Tibial nerve (tissue), 4 donors: Measurements from ENCODE around the gene MAGI1. TPM values are rescaled to one million over a fixed set of nuclear protein-coding genes. Genes with fewer than 3 reads are reported as not detected.

Experiments
- DNase-seq, 2 donors: peaks; one replicate each; pipeline ENCODE4 v3.0.0-alpha.2; 2019; ENCODE audit warnings: low spot score in 2 of 2
- H3K27ac ChIP-seq, 4 donors: fragments of 200-600 bp; sonication (generic) in 3 of 4; one replicate each; pipeline ENCODE4 v1.5.1; 2017 to 2019; ENCODE audit warnings: mild to moderate bottlenecking in 1 of 4
- H3K27me3 ChIP-seq, 2 donors: fragments of 200-600 bp; sonication (generic) in 1 of 2; one replicate each; pipeline versions ENCODE4 v1.5.1 to v1.6.0; 2017 to 2019
- H3K36me3 ChIP-seq, 3 donors: fragments of 200-600 bp; sonication (generic); one replicate each; pipeline ENCODE4 v1.5.1; 2018 to 2019
- H3K4me1 ChIP-seq, 4 donors: fragments of 200-600 bp; sonication (generic) in 3 of 4; one replicate each; pipeline ENCODE4 v1.5.1; 2017 to 2019
- H3K4me3 ChIP-seq, 4 donors: fragments of 200-600 bp; sonication (generic) in 3 of 4; one replicate each; pipeline ENCODE4 v1.5.1; 2017 to 2019; ENCODE audit warnings: mild to moderate bottlenecking in 1 of 4, moderate library complexity in 1 of 4
- H3K9me3 ChIP-seq, 4 donors: fragments of 200-600 bp; sonication (generic) in 3 of 4; one replicate each; pipeline ENCODE4 v1.5.1; 2017 to 2019
- EP300 ChIP-seq, 2 donors: sonication (generic); formaldehyde crosslinking; IDR thresholded peaks; one replicate each; pipeline ENCODE4 v1.6.1; 2017; ENCODE audit warnings: antibody characterized with exemption in 2 of 2, mild to moderate bottlenecking in 1 of 2
- POLR2A ChIP-seq, 2 donors: fragments of 450-650 bp; IDR thresholded peaks; one replicate each; pipeline ENCODE4 v1.6.1; 2017; ENCODE audit warnings: antibody characterized with exemption in 2 of 2, mild to moderate bottlenecking in 2 of 2, moderate library complexity in 2 of 2
- WGBS, 2 donors: methylation state at CpG; one replicate each; pipeline ENCODE4 v1.1.5; 2018; 5-methylcytosine and 5-hydroxymethylcytosine counted together
- total RNA-seq, 4 donors: library from RNA; depleted of rRNA; stranded (reverse); fragments of >200 nt; gene quantifications; one replicate each; pipeline ENCODE4 v1.1.0, GENCODE V29; 2016
- TF ChIP-seq, protein P1 (sequence below), 5 experiments: fragments of 200-600 bp in 3 of 5; fragments of 450-650 bp in 2 of 5; sonication (generic) in 3 of 5; IDR thresholded peaks; one replicate each; pipeline ENCODE4 v1.5.1; 2016 to 2019; ENCODE audit warnings: antibody characterized with exemption in 5 of 5, mild to moderate bottlenecking in 3 of 5, moderate library complexity in 2 of 5

MAGI1 gene
- total RNA-seq, 4 donors from 2014 or later = 30.6 to 52.8 (median 36.1) TPM

GRCh38 chr3:65938676-65939075 is 100.0 kb downstream of the MAGI1 start:
- 71% methylated on average over 4 of the region's 4 CpGs for WGBS, 2 donors
- no peak for DNase-seq
- Histone ChIP-seq H3K4me3 (no peak overlapping the region), H3K27me3 (no peaks in the 10 kb centered on the region), H3K9me3 (peaks cover 0 to 5% (median 0%) of the 10 kb centered on the region in 4 donors), H3K4me1 (peaks cover 0 to 10% (median 0%) of the 10 kb centered on the region in 4 donors), H3K27ac (no peak overlapping the region), H3K36me3 (no peaks in the 10 kb centered on the region)
- TF ChIP-seq, protein P1, sequence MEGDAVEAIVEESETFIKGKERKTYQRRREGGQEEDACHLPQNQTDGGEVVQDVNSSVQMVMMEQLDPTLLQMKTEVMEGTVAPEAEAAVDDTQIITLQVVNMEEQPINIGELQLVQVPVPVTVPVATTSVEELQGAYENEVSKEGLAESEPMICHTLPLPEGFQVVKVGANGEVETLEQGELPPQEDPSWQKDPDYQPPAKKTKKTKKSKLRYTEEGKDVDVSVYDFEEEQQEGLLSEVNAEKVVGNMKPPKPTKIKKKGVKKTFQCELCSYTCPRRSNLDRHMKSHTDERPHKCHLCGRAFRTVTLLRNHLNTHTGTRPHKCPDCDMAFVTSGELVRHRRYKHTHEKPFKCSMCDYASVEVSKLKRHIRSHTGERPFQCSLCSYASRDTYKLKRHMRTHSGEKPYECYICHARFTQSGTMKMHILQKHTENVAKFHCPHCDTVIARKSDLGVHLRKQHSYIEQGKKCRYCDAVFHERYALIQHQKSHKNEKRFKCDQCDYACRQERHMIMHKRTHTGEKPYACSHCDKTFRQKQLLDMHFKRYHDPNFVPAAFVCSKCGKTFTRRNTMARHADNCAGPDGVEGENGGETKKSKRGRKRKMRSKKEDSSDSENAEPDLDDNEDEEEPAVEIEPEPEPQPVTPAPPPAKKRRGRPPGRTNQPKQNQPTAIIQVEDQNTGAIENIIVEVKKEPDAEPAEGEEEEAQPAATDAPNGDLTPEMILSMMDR (IDR thresholded peaks at IDR 0.05) = no peak
- TF ChIP-seq POLR2A (IDR thresholded peaks at IDR 0.05) = no peak
- TF ChIP-seq EP300 (IDR thresholded peaks at IDR 0.05) = no peak

GRCh38 chr3:65938147-65938546 is 100.6 kb downstream of the MAGI1 start:
- H3K27ac ChIP-seq = no peak overlapping the region
- peaks cover 0 to 10% (median 0%) of the 10 kb centered on the region in 4 donors for H3K4me1 ChIP-seq
- H3K36me3 ChIP-seq = peaks cover 0 to 3% (median 0%) of the 10 kb centered on the region in 3 donors
- peaks cover 0 to 8% (median 0%) of the 10 kb centered on the region in 4 donors for H3K9me3 ChIP-seq
- H3K4me3 ChIP-seq = no peak overlapping the region
- H3K27me3 ChIP-seq = no peaks in the 10 kb centered on the region
- DNase-seq = no peak
- 83 to 88% methylated on average over 1 of the region's 1 CpG for whole genome bisulfite sequencing, 2 donors
- TF ChIP-seq POLR2A (IDR thresholded peaks at IDR 0.05) (no peak), EP300 (IDR thresholded peaks at IDR 0.05) (no peak)
- TF ChIP-seq, protein P1 (IDR thresholded peaks at IDR 0.05) = no peak

DNA sequence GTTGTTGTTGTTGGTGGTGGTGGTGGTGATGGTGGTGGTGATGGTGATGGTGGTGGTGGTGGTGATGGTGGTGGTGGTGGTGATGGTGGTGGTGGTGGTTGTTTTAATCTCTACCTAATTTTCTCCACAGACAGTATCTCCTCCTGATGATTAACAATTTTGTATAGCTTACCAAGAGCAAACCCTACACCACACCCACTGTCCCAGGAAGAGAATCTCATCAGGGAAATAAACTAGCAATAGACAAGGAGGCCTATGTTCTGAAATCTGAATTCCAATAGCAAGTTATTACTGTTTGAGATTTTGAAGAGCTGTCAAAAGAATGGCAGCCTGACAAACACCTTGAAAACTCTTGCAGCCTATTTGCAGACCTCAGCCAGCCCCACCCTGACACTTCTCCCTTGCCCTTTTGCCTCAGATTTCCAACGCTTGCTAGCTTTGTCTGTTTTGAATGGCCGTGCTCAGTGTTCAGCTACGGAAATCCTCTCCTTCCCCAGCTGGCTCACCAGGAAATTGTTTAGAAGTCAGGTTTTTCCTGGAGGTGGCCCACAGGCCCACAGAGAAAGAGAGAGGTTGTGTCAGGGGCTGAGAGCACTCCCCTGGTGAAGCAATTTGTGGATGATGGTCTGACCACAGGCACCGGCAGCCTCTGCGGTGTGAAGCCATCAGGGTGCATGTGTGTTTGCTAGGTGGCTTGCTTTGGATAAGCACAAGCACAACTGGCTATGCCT is 101.6 kb downstream of the MAGI1 start:
- WGBS, 2 donors = 59 to 60% methylated on average over 5 of the region's 5 CpGs
- TF ChIP-seq POLR2A (IDR thresholded peaks at IDR 0.05) (no peak), EP300 (IDR thresholded peaks at IDR 0.05) (peak in 1 of 2 donors; percentile 55)
- TF ChIP-seq, protein P1 (IDR thresholded peaks at IDR 0.05) = no peak
- no peak overlapping the region for H3K27ac ChIP-seq
- no peak overlapping the region for H3K4me3 ChIP-seq
- no peak for DNase-seq
- H3K9me3 ChIP-seq = peaks cover 0 to 12% (median 0%) of the 10 kb centered on the region in 4 donors
- no peaks in the 10 kb centered on the region for H3K27me3 ChIP-seq
- peaks cover 0 to 4% (median 0%) of the 10 kb centered on the region in 3 donors for H3K36me3 ChIP-seq
- H3K4me1 ChIP-seq = peaks cover 0 to 10% (median 0%) of the 10 kb centered on the region in 4 donors

- Histone ChIP-seq H3K36me3 (peaks cover 0 to 4% (median 0%) of the 10 kb centered on the region in 3 donors), H3K27me3 (no peaks in the 10 kb centered on the region), H3K4me3 (no peak overlapping the region), H3K4me1 (peaks cover 0 to 10% (median 0%) of the 10 kb centered on the region in 4 donors), H3K9me3 (peaks cover 0 to 12% (median 0%) of the 10 kb centered on the region in 4 donors), H3K27ac (no peak overlapping the region)
- WGBS, 2 donors = 80% methylated on average over 1 of the region's 1 CpG
- DNase-seq = no peak
- TF ChIP-seq EP300 (IDR thresholded peaks at IDR 0.05) = no peak
- TF ChIP-seq, protein P1 (IDR thresholded peaks at IDR 0.05) = no peak
- no peak for TF ChIP-seq POLR2A (IDR thresholded peaks at IDR 0.05)
Observed at GRCh38 chr3:65935724-65936123, 103.0 kb downstream of the MAGI1 start.

DNA sequence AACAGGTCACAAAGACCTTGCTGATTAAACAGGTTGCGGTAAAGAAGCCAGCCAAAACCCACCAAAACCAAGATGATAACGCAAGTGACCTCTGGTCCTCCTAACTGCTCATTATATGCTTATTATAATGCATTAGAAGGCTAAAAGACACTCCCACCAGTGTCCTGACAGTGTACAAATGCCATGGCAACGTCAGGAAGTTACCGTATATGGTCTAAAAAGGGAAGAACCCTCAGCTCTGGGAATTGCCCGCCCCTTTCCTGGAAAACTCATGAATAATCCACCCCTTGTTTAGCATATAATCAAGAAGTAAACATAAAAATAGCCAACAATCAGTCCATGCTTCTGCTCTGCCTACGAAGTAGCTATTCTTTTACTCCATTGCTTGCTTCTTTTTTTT is 108.1 kb downstream of the MAGI1 start:
- H3K27me3 ChIP-seq = no peaks in the 10 kb centered on the region
- WGBS, 2 donors = 83 to 93% methylated on average over 6 of the region's 6 CpGs
- peaks cover 0 to 12% (median 0%) of the 10 kb centered on the region in 4 donors for H3K9me3 ChIP-seq
- no peak overlapping the region for H3K27ac ChIP-seq
- TF ChIP-seq EP300 (IDR thresholded peaks at IDR 0.05) (no peak), POLR2A (IDR thresholded peaks at IDR 0.05) (no peak)
- TF ChIP-seq, protein P1 (IDR thresholded peaks at IDR 0.05) = no peak
- H3K4me1 ChIP-seq = no peaks in the 10 kb centered on the region
- no peak for DNase-seq
- no peak overlapping the region for H3K4me3 ChIP-seq
- peaks cover 0 to 4% (median 0%) of the 10 kb centered on the region in 3 donors for H3K36me3 ChIP-seq
